NB4 (cell line): ENCODE data around the gene SMDT1.
"Not testable (repeated sequence)": the region's sequence is repeated elsewhere in the genome, so short reads cannot be mapped to it uniquely, and the experiment has no call there.

Experiments
- CTCF ChIP-seq: IDR thresholded peaks from one replicate; pipeline ENCODE4 v1.5.1; 2012; ENCODE audit warnings: low read depth, low read length
- POLR2A ChIP-seq: IDR thresholded peaks from 2 replicates; pipeline ENCODE4 v1.6.1; 2011; ENCODE audit warnings: mild to moderate bottlenecking; ENCODE audit not compliant: insufficient read length; ENCODE audit errors: extremely low read depth

DNA sequence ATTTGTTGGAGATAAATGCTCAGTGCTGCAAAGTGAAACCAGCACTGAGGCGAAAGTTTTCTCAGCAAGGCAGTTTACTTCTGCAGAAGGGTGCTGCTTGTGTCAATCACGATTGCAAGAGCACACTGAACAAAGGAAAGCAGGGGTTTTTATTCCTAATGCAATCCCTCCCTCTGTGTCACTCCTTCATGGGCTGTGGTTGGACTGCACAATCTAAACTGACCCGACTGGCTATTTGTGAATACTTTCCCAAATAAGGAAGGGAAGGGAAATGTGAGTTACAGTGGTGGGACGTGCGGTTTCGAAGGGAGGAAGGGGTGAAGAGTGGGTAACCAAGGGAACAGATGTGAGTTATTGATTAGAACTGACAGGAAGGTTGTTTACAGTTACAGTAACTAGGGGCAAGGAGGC lies 35.9 kb downstream of the SMDT1 start:
- not testable (repeated sequence) for TF ChIP-seq CTCF, POLR2A
